Measurements from ENCODE around the gene CD53.
"Not testable (repeated sequence)": the region's sequence is repeated elsewhere in the genome, so short reads cannot be mapped to it uniquely, and the experiment has no call there.

CD53 gene

GRCh38 chr1:110927484-110928075, 54.6 kb downstream of the CD53 start (continued):
- TF ChIP-seq CSRNP3 (CRISPR knock-in tag; IDR thresholded peaks at IDR 0.05) (no peak), ZFP30 (CRISPR knock-in tag; IDR thresholded peaks at IDR 0.05) (no peak)

GRCh38 chr1:110928191-110928590, 55.2 kb downstream of the CD53 start:
- ATAC-seq = no peak
- TF ChIP-seq OSR1 (CRISPR knock-in tag; IDR thresholded peaks at IDR 0.05) = no peak
- TF ChIP-seq CSDC2 (CRISPR knock-in tag; IDR thresholded peaks at IDR 0.05) = no peak
- TF ChIP-seq ZC3H10 (CRISPR knock-in tag; IDR thresholded peaks at IDR 0.05) = no peak
- TF ChIP-seq ISL1 (CRISPR knock-in tag; IDR thresholded peaks at IDR 0.05) = no peak
- TF ChIP-seq GLIS3 (CRISPR knock-in tag; IDR thresholded peaks at IDR 0.05) = no peak
- TF ChIP-seq SNAI2 (CRISPR knock-in tag; IDR thresholded peaks at IDR 0.05) = no peak
- no peak for TF ChIP-seq ARNTL (CRISPR knock-in tag; IDR thresholded peaks at IDR 0.05; ENCODE audit: borderline replicate concordance, low read depth)
- TF ChIP-seq TOX (CRISPR knock-in tag; IDR thresholded peaks at IDR 0.05; ENCODE audit: borderline replicate concordance) = no peak
- TF ChIP-seq PATZ1 (CRISPR knock-in tag; IDR thresholded peaks at IDR 0.05; ENCODE audit: borderline replicate concordance) = no peak
- no peak for TF ChIP-seq ESRRG (CRISPR knock-in tag; IDR thresholded peaks at IDR 0.05)
- no peak for TF ChIP-seq TSHZ2 (CRISPR knock-in tag; IDR thresholded peaks at IDR 0.05)
- no peak for TF ChIP-seq CREB5 (CRISPR knock-in tag; IDR thresholded peaks at IDR 0.05; ENCODE audit: low read depth)

GRCh38 chr1:110928904-110929303, 56.0 kb downstream of the CD53 start:
- ATAC-seq = no peak
- TF ChIP-seq ISL1 (CRISPR knock-in tag; IDR thresholded peaks at IDR 0.05) (no peak), RARB (CRISPR knock-in tag; IDR thresholded peaks at IDR 0.05) (no peak), PPARA (CRISPR knock-in tag; IDR thresholded peaks at IDR 0.05; ENCODE audit: borderline replicate concordance) (no peak), PATZ1 (CRISPR knock-in tag; IDR thresholded peaks at IDR 0.05; ENCODE audit: borderline replicate concordance) (no peak), ZNF70 (CRISPR knock-in tag; IDR thresholded peaks at IDR 0.05) (no peak), ZC3H10 (CRISPR knock-in tag; IDR thresholded peaks at IDR 0.05) (no peak), ESRRG (CRISPR knock-in tag; IDR thresholded peaks at IDR 0.05) (no peak), BACH2 (CRISPR knock-in tag; IDR thresholded peaks at IDR 0.05; ENCODE audit: borderline replicate concordance) (no peak), CSRNP3 (CRISPR knock-in tag; IDR thresholded peaks at IDR 0.05) (no peak), CSDC2 (CRISPR knock-in tag; IDR thresholded peaks at IDR 0.05) (no peak), ARNTL (CRISPR knock-in tag; IDR thresholded peaks at IDR 0.05; ENCODE audit: borderline replicate concordance, low read depth) (no peak), ZNF565 (CRISPR knock-in tag; conservative IDR thresholded peaks at IDR 0.05; ENCODE audit: low read depth) (no peak), ZFP3 (CRISPR knock-in tag; IDR thresholded peaks at IDR 0.05) (no peak), GLIS3 (CRISPR knock-in tag; IDR thresholded peaks at IDR 0.05) (no peak), ZFP30 (CRISPR knock-in tag; IDR thresholded peaks at IDR 0.05) (no peak)

GRCh38 chr1:110931097-110931496, 58.1 kb downstream of the CD53 start:
- not testable (repeated sequence) for ATAC-seq
